ENCODE results near the gene SIL1. TPM values are rescaled to one million over a fixed set of nuclear protein-coding genes. Genes with fewer than 3 reads are reported as not detected.
"Not testable (repeated sequence)": the region's sequence is repeated elsewhere in the genome, so short reads cannot be mapped to it uniquely, and the experiment has no call there.

SIL1 gene
- total and polyA plus RNA-seq, 2 donors (not counting 3 experiments of a cell fraction or from before 2014, with no cell fraction given): 47.6 to 67.2 TPM

DNA sequence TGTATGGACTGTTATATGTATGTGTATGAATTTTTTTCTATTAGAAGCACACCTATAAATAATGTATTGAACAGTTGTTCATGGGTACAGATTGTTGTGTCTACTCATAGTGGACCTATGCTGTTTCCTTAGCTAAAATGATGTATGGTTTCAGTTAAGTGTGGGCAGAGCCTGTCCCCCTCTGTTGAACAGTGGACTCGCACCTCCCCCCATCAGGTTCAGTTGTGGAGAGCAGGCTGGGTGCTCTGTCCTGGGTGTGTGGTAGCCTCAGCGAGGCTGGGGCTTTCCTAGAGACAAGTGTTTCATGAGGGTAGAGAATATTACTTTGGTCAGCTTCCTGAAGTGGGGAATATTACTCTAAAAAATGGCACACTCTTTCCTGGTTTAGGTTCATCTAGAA, 275.7 kb downstream of the SIL1 start:
- Histone ChIP-seq H3K4me1 (ENCODE audit: control insufficient read depth, extremely low read depth, insufficient read depth, low read length) (no peaks in the 10 kb centered on the region), H3K4me3 (replicated peaks in 1 of 3; ENCODE audit: insufficient read depth in 1 of 3, low read depth in 1 of 3, low read length in 3 of 3) (no peak overlapping the region), H3K27me3 (ENCODE audit: control insufficient read depth in 2 of 2, insufficient read depth in 2 of 2, low read length in 2 of 2) (no peaks in the 10 kb centered on the region), H3K4me2 (ENCODE audit: insufficient read depth, low read length) (no peak overlapping the region), H3K9me1 (replicated peaks; ENCODE audit: control insufficient read depth, extremely low read depth, insufficient read depth, low read length) (no peaks in the 10 kb centered on the region), H3K9ac (replicated peaks; ENCODE audit: extremely low read depth, insufficient read depth, low read length) (no peak overlapping the region), H3K79me2 (ENCODE audit: control insufficient read depth, insufficient read depth, low read length) (peaks cover 11% of the 10 kb centered on the region), H2AFZ (ENCODE audit: low read depth, low read length) (no peak overlapping the region), H3K9me3 (replicated peaks; ENCODE audit: control insufficient read depth, insufficient read depth, low read length) (no peaks in the 10 kb centered on the region), H3K27ac (ENCODE audit: insufficient read depth, low read depth, low read length) (no peak overlapping the region), H4K20me1 (replicated peaks; ENCODE audit: control insufficient read depth, extremely low read depth, insufficient read depth, low read length) (peaks cover 4% of the 10 kb centered on the region), H3K36me3 (ENCODE audit: control insufficient read depth in 2 of 2, extremely low read depth in 1 of 2, insufficient read depth in 2 of 2, low read length in 2 of 2) (peaks cover 14 to 32% of the 10 kb centered on the region in 2 experiments)
- no peak for DNase-seq (ENCODE audit: low read depth, low spot score)
- no peak for FAIRE-seq
- CTCF ChIA-PET: interaction anchor here (1.4 kb wide), 1 partner anchor 97 kb away, joined by 3 read pairs; no protein-coding TSS in a partner anchor
- intact Hi-C loops (cut with micrococcal nuclease) (no loop called here), dilution Hi-C loops (cut with MboI; ENCODE audit: extremely low pct_ligation_motif_present, low sequenced_read_pairs) (no loop called here)
- POLR2A ChIA-PET: interaction anchor here (0.7 kb wide), 1 partner anchor 22 kb away, joined by 3 read pairs; no protein-coding TSS in a partner anchor
- no TSS peak for BruUV-seq (replicated peaks)
- TF ChIP-seq JUN (IDR thresholded peaks at IDR 0.05; ENCODE audit: borderline replicate concordance, insufficient read depth, insufficient read length, low read depth) (no peak), FOS (IDR thresholded peaks at IDR 0.05; ENCODE audit: borderline replicate concordance, insufficient read depth, low read length) (no peak), GATA2 (IDR thresholded peaks at IDR 0.05; ENCODE audit: insufficient read depth, insufficient read length, low read depth, low read length) (no peak), POLR2AphosphoS5 (IDR thresholded peaks at IDR 0.05; ENCODE audit: insufficient read depth, low read depth, low read length) (no peak), MYC (IDR thresholded peaks at IDR 0.05; ENCODE audit: low read depth, low read length) (no peak), MAX (IDR thresholded peaks at IDR 0.05; ENCODE audit: insufficient read depth, insufficient read length) (no peak), EZH2 (IDR thresholded peaks at IDR 0.05; ENCODE audit: borderline replicate concordance, low read depth, low read length, severe bottlenecking) (no peak), POLR2A (IDR thresholded peaks at IDR 0.05; ENCODE audit: low read depth, low read length) (no peak)
- TF ChIP-seq, protein P1, sequence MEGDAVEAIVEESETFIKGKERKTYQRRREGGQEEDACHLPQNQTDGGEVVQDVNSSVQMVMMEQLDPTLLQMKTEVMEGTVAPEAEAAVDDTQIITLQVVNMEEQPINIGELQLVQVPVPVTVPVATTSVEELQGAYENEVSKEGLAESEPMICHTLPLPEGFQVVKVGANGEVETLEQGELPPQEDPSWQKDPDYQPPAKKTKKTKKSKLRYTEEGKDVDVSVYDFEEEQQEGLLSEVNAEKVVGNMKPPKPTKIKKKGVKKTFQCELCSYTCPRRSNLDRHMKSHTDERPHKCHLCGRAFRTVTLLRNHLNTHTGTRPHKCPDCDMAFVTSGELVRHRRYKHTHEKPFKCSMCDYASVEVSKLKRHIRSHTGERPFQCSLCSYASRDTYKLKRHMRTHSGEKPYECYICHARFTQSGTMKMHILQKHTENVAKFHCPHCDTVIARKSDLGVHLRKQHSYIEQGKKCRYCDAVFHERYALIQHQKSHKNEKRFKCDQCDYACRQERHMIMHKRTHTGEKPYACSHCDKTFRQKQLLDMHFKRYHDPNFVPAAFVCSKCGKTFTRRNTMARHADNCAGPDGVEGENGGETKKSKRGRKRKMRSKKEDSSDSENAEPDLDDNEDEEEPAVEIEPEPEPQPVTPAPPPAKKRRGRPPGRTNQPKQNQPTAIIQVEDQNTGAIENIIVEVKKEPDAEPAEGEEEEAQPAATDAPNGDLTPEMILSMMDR (IDR thresholded peaks at IDR 0.05; ENCODE audit: extremely low read depth in 1 of 2, insufficient read depth in 1 of 2, low read depth in 1 of 2, low read length in 2 of 2): no peak

DNA sequence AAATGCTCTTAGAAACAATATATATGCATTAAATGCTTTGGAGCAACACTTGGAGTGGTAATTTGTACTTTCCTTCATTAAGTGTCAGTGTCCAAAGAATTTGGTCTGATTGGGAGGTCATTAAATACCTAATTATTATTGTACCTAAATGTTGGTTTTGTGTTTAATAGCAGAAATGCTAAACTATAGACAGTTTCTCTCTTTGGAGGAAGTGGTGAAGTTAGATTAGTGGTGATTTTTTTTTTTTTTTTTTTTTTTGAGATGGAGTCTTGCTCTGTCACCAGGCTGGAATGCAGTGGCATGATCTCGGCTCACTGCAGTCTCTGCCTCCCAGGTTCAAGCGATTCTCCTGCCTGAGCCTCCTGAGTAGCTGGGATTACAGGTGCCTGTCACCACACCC, 276.8 kb downstream of the SIL1 start:
- H3K9ac ChIP-seq (replicated peaks; ENCODE audit: extremely low read depth, insufficient read depth, low read length); H3K4me2 ChIP-seq (ENCODE audit: insufficient read depth, low read length); FAIRE-seq; H3K9me3 ChIP-seq (replicated peaks; ENCODE audit: control insufficient read depth, insufficient read depth, low read length); intact Hi-C loops (cut with micrococcal nuclease); POLR2A ChIA-PET; H3K4me1 ChIP-seq (ENCODE audit: control insufficient read depth, extremely low read depth, insufficient read depth, low read length); H2AFZ ChIP-seq (ENCODE audit: low read depth, low read length); H3K9me1 ChIP-seq (replicated peaks; ENCODE audit: control insufficient read depth, extremely low read depth, insufficient read depth, low read length); BruUV-seq (replicated peaks); H4K20me1 ChIP-seq (replicated peaks; ENCODE audit: control insufficient read depth, extremely low read depth, insufficient read depth, low read length); dilution Hi-C loops (cut with MboI; ENCODE audit: extremely low pct_ligation_motif_present, low sequenced_read_pairs); H3K27me3 ChIP-seq (ENCODE audit: control insufficient read depth in 2 of 2, insufficient read depth in 2 of 2, low read length in 2 of 2); DNase-seq (ENCODE audit: low read depth, low spot score); H3K27ac ChIP-seq (ENCODE audit: insufficient read depth, low read depth, low read length); H3K4me3 ChIP-seq (replicated peaks in 1 of 3; ENCODE audit: insufficient read depth in 1 of 3, low read depth in 1 of 3, low read length in 3 of 3): not testable (repeated sequence)
- CTCF ChIA-PET: interaction anchor here (1.4 kb wide), 1 partner anchor 132 kb away, joined by 7 read pairs; no protein-coding TSS in a partner anchor
- H3K79me2 ChIP-seq (ENCODE audit: control insufficient read depth, insufficient read depth, low read length): peaks cover 11% of the 10 kb centered on the region
- peaks cover 10 to 24% of the 10 kb centered on the region in 2 experiments for H3K36me3 ChIP-seq (ENCODE audit: control insufficient read depth in 2 of 2, extremely low read depth in 1 of 2, insufficient read depth in 2 of 2, low read length in 2 of 2)
